Measurements from ENCODE around the gene HTR1B.

HTR1B gene

GRCh38 chr6:77424761-77425160 lies 38.5 kb downstream of the HTR1B start:
- no peak for FAIRE-seq

DNA sequence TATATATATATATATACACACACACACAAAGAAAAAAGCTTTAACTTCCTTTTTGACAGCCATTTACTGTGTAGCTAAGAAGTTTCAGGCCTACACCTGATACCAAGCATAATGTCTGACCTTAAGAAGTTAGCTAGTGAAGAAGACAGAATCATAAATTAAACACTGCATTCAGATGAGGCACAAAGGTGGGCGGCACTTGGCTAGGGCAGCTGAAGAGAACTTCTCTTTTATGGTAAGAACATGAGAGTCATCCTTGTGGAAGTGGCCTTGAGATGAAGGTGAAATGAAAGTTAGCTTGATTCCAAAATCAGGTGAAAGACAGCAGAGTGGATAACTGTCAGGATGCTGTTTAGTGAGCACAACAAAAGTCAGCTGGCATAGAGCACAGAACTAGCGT lies 46.5 kb downstream of the HTR1B start:
- FAIRE-seq = no peak

More at GRCh38 chr6:77424761-77425160, 38.5 kb downstream of the HTR1B start:
- TF ChIP-seq POLR2A (IDR thresholded peaks at IDR 0.05; ENCODE audit: low read depth, low read length) = no peak
- TF ChIP-seq TAF1 (IDR thresholded peaks at IDR 0.05; ENCODE audit: borderline replicate concordance, low read depth, low read length) = no peak
- TF ChIP-seq POLR2AphosphoS5 (IDR thresholded peaks at IDR 0.05; ENCODE audit: low read depth, low read length) = no peak
- no peak for DNase-seq (ENCODE audit: insufficient read length)

DNA sequence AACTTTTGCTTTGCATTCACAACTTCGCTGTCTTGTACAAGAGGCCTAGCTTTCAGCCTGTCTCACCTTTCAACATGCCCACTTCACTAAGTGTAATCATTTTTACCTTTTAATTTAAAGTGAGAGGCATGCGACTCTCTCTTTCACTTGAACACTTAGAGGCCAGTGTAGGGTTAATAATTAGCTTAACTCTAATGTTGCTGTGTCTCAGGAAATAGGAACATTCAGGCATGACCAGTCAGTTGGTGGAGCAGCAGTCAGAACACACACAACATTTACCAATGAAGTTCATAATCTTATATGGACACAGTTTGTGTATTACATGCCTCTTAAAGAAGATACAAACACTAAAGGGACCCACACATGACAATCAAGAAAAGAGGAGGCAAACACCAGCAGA lies 47.6 kb downstream of the HTR1B start:
- DNase-seq (ENCODE audit: insufficient read length) (no peak), FAIRE-seq (no peak)
- TF ChIP-seq TAF1 (IDR thresholded peaks at IDR 0.05; ENCODE audit: borderline replicate concordance, low read depth, low read length) = no peak
- TF ChIP-seq POLR2A (IDR thresholded peaks at IDR 0.05; ENCODE audit: low read depth, low read length) = no peak
- TF ChIP-seq POLR2AphosphoS5 (IDR thresholded peaks at IDR 0.05; ENCODE audit: low read depth, low read length) = no peak

More for the DNA sequence above, 46.5 kb downstream of the HTR1B start:
- no peak for DNase-seq (ENCODE audit: insufficient read length)
- TF ChIP-seq POLR2AphosphoS5 (IDR thresholded peaks at IDR 0.05; ENCODE audit: low read depth, low read length) (no peak), TAF1 (IDR thresholded peaks at IDR 0.05; ENCODE audit: borderline replicate concordance, low read depth, low read length) (no peak), POLR2A (IDR thresholded peaks at IDR 0.05; ENCODE audit: low read depth, low read length) (no peak)

Data from GM12892 (cell line).